Left lung (tissue), 10 donors: Measurements from ENCODE around the gene OTOGL. TPM values are rescaled to one million over a fixed set of nuclear protein-coding genes. Genes with fewer than 3 reads are reported as not detected.

ENCODE experiments used
- ATAC-seq: fragments of 200-7000 bp; cut with Tn5 transposase; one replicate; pipeline ENCODE4 v1.9.1; 2020; ENCODE audit warnings: moderate library complexity
- DNase-seq, 4 donors: peaks; one replicate each; pipeline ENCODE4 v3.0.0-alpha.2; 2013 to 2020
- H3K27ac ChIP-seq, 2 donors: fragments of 200-600 bp; sonication (generic) in 1 of 2; one replicate each; pipeline versions ENCODE4 v1.5.0 to v1.8.0; 2020 to 2021
- H3K27me3 ChIP-seq, 2 donors: fragments of 200-600 bp; sonication (generic) in 1 of 2; one replicate each; pipeline versions ENCODE4 v1.5.0 to v1.8.0; 2020 to 2021
- H3K36me3 ChIP-seq, 2 donors: fragments of 200-600 bp; sonication (generic) in 1 of 2; one replicate each; pipeline versions ENCODE4 v1.5.0 to v1.8.0; 2020 to 2021
- H3K4me1 ChIP-seq, 2 donors: fragments of 200-600 bp; one replicate each; pipeline ENCODE4 v1.8.0; 2021
- H3K4me3 ChIP-seq, 2 donors: fragments of 200-600 bp; sonication (generic) in 1 of 2; one replicate each; pipeline versions ENCODE4 v1.5.0 to v1.8.0; 2020 to 2021; ENCODE audit warnings: mild to moderate bottlenecking in 1 of 2
- H3K9me3 ChIP-seq, 2 donors: fragments of 200-600 bp; sonication (generic) in 1 of 2; one replicate each; pipeline versions ENCODE4 v1.5.0 to v1.8.0; 2020 to 2021
- CTCF ChIP-seq, 2 donors: fragments of 200-600 bp; sonication (generic) in 1 of 2; IDR thresholded peaks; one replicate each; pipeline versions ENCODE4 v1.5.0 to v1.8.0; 2021; ENCODE audit warnings: antibody characterized with exemption in 2 of 2
- intact Hi-C, 2 donors: fragments of 100-400 bp; cut with DNase I; formaldehyde crosslinking; loops; one replicate each; pipeline versions ENCODE4 v1.11.2 to v1.14.2; 2022
- polyA plus RNA-seq, 6 donors: library from polyadenylated mRNA; unstranded; fragments of 120-200 nt; gene quantifications; one replicate each; pipeline ENCODE4 v1.2.1, GENCODE V29; 2013; ENCODE audit not compliant: insufficient read length in 6 of 6
- total RNA-seq, 2 donors: library from RNA; stranded (reverse); fragmentation: NEBNext Ultra II Directional; extraction: Animal tissue kit (Norgen Biotek cat#: 25700); gene quantifications; one replicate each; pipeline ENCODE4 v1.2.1, GENCODE V29; 2021
- donor health status: DM: no; HTN: yes; CAD: no.
- donor health status: DM: no; HTN: no; CAD: no.

OTOGL gene
- total and polyA plus RNA-seq, 8 donors = 0.08 to 0.66 (median 0.50) TPM

DNA sequence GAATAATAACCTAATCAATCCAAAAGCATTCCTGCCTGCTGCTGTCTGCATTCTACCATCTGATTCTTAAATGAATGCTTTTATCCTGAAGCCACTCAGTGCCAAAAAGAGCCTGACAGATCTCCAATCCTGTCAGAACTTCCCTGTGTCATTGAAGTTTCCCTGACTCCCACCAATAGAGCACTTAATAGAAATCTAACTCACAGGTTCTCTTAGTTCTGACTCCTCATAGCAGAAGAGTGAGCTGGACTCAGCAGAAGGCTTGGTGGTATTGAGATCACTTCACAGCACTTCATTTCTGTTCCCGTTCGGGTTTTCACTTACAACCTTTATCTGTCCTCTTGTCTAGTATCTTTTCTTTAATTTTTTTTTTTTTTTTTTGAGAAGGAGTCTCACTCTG lies 102.6 kb downstream of the OTOGL start:
- Histone ChIP-seq H3K27ac (no peak overlapping the region), H3K4me3 (no peak overlapping the region), H3K9me3 (no peaks in the 10 kb centered on the region), H3K36me3 (no peaks in the 10 kb centered on the region), H3K4me1 (no peaks in the 10 kb centered on the region), H3K27me3 (no peaks in the 10 kb centered on the region)
- DNase-seq (no peak), ATAC-seq (no peak)
- TF ChIP-seq CTCF (IDR thresholded peaks at IDR 0.05) = no peak
- intact Hi-C loops = no loop called here

GRCh38 chr12:80205960-80206359 lies 106.6 kb downstream of the OTOGL start:
- intact Hi-C loops = no loop called here

DNA sequence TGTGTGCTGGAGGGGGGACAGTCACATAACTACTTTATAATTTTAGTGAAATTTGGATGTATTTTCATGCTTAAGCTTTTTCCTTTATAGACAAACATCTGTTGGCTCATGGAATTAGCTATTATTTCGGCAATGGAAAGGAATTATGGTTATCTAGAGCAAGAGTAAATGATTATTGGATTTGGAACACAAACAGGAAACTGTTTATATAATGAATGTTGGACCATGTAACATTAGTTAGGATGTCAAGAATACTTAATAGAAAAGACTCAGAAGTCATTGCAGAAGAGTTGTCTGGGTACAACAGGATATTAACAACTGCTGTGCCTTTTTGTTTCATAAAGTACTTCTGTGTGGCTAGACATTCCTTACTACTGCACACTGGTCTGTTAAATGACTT lies 108.7 kb downstream of the OTOGL start:
- TF ChIP-seq CTCF (IDR thresholded peaks at IDR 0.05) = no peak
- Histone ChIP-seq H3K27me3 (no peaks in the 10 kb centered on the region), H3K9me3 (no peaks in the 10 kb centered on the region), H3K36me3 (no peaks in the 10 kb centered on the region), H3K27ac (no peak overlapping the region), H3K4me1 (no peaks in the 10 kb centered on the region), H3K4me3 (no peak overlapping the region)
- DNase-seq (no peak), ATAC-seq (no peak)
- intact Hi-C loops = no loop called here

More at GRCh38 chr12:80205960-80206359, 106.6 kb downstream of the OTOGL start:
- Histone ChIP-seq H3K4me1 (no peaks in the 10 kb centered on the region), H3K4me3 (no peak overlapping the region), H3K9me3 (no peaks in the 10 kb centered on the region), H3K27me3 (no peaks in the 10 kb centered on the region), H3K27ac (no peak overlapping the region), H3K36me3 (no peaks in the 10 kb centered on the region)
- no peak for TF ChIP-seq CTCF (IDR thresholded peaks at IDR 0.05)
- no peak for DNase-seq
- no peak for ATAC-seq

DNA sequence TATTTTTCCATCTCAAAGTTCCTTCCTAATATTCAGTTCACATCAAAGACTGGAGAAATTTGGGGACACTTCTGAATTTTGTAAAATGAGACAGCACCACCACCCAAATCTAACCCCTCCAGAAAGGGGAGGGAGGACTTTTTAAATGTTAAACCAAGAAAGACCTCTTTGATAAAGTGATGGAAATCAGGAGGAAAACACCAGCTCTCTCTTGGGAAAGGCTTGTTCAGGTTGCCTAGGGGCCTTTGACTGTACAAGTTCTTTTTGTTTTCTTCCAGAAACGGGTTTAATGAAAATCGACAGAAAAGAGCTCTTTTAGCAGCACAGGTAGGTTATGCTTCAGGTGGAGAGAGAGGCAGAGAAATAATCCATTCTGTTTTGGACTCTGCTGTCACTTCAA lies 112.3 kb downstream of the OTOGL start:
- H3K9me3 ChIP-seq = no peaks in the 10 kb centered on the region
- no peak for TF ChIP-seq CTCF (IDR thresholded peaks at IDR 0.05)

GRCh38 chr12:80212938-80213645 lies 113.8 kb downstream of the OTOGL start:
- no peak overlapping the region for H3K27ac ChIP-seq
- H3K36me3 ChIP-seq = no peaks in the 10 kb centered on the region
- DNase-seq (no peak), ATAC-seq (no peak)
- TF ChIP-seq CTCF (IDR thresholded peaks at IDR 0.05) = no peak
- no peaks in the 10 kb centered on the region for H3K27me3 ChIP-seq
- no peak overlapping the region for H3K4me3 ChIP-seq
- H3K9me3 ChIP-seq = no peaks in the 10 kb centered on the region
- intact Hi-C loops = no loop called here
- H3K4me1 ChIP-seq = no peaks in the 10 kb centered on the region

More for the DNA sequence above, 112.3 kb downstream of the OTOGL start:
- no peak overlapping the region for H3K27ac ChIP-seq
- no peaks in the 10 kb centered on the region for H3K4me1 ChIP-seq
- H3K27me3 ChIP-seq = no peaks in the 10 kb centered on the region
- intact Hi-C loops = no loop called here
- no peaks in the 10 kb centered on the region for H3K36me3 ChIP-seq
- no peak overlapping the region for H3K4me3 ChIP-seq
- ATAC-seq (no peak), DNase-seq (no peak)
